H1 (cell line): ENCODE results near the gene TFPI2. TPM values are rescaled to one million over a fixed set of nuclear protein-coding genes. Genes with fewer than 3 reads are reported as not detected.

Experiments used
- BACH1 ChIP-seq: IDR thresholded peaks from 2 replicates; pipeline ENCODE4 v1.6.1; 2012; ENCODE audit warnings: low read length, improper control_type of control experiment
- CBX8 ChIP-seq: fragments of 300-800, 300-1000 bp; sonication (generic); IDR thresholded peaks from 2 replicates; pipeline ENCODE4 v1.7.1; 2016; ENCODE audit warnings: low read depth, low read length, borderline replicate concordance
- CREB1 ChIP-seq: IDR thresholded peaks from 2 replicates; pipeline ENCODE4 v1.6.1; 2012; ENCODE audit warnings: inconsistent platforms
- EP300 ChIP-seq, 2 experiments: IDR thresholded peaks; 1 replicate in 1 of 2; 2 replicates in 1 of 2; pipeline ENCODE4 v1.6.1; 2011 to 2012; ENCODE audit warnings: low read depth in 2 of 2, low read length in 2 of 2, mild to moderate bottlenecking in 2 of 2, borderline replicate concordance in 1 of 2, inconsistent platforms in 1 of 2, moderate library complexity in 1 of 2
- HDAC2 ChIP-seq, 2 experiments: fragments of 300-600 bp in 1 of 2; sonication (generic) in 1 of 2; IDR thresholded peaks; 2 replicates each; pipeline ENCODE4 v1.6.1; 2011 to 2012; ENCODE audit warnings: low read depth in 2 of 2, low read length in 2 of 2, mild to moderate bottlenecking in 2 of 2, moderate library complexity in 2 of 2, borderline replicate concordance in 1 of 2, inconsistent platforms in 1 of 2
- RBBP5 ChIP-seq: IDR thresholded peaks from 2 replicates; pipeline ENCODE4 v1.7.1; 2012; ENCODE audit warnings: low read depth, mild to moderate bottlenecking, inconsistent platforms, low read length, moderate library complexity, borderline replicate concordance
- RFX5 ChIP-seq: IDR thresholded peaks from 2 replicates; pipeline ENCODE4 v1.6.1; 2011; ENCODE audit warnings: low read depth, low read length, improper control_type of control experiment, borderline replicate concordance
- SIRT6 ChIP-seq: IDR thresholded peaks from one replicate; pipeline ENCODE4 v1.7.1; 2012; ENCODE audit warnings: low read length, inconsistent platforms
- SIX5 ChIP-seq: IDR thresholded peaks from 2 replicates; pipeline ENCODE4 v1.6.1; 2011; ENCODE audit warnings: mild to moderate bottlenecking, low read depth, low read length
- TCF12 ChIP-seq: IDR thresholded peaks from 2 replicates; pipeline ENCODE4 v1.6.1; 2011; ENCODE audit warnings: low read depth, mild to moderate bottlenecking, low read length
- polyA plus RNA-seq, 7 experiments: library from polyadenylated mRNA; depleted of rRNA in 3 of 7; stranded (reverse) in 5 of 7; unstranded in 2 of 7; fragments of >200 nt in 5 of 7; fragments of 200-250 nt in 2 of 7; gene quantifications; 1 replicate in 5 of 7; 2 replicates in 1 of 7; 4 replicates in 1 of 7; pipeline versions ENCODE4 v1.2.1 to v1.2.3, GENCODE V29; 2011 to 2013; ENCODE audit warnings: missing spikeins in 2 of 7, mixed read lengths in 2 of 7
- total RNA-seq: library from RNA; stranded (reverse); fragmentation: NEBNext Ultra II Directional; extraction: Animal tissue kit (Norgen Biotek cat#: 25700); gene quantifications from 2 replicates; pipeline ENCODE4 v1.2.1, GENCODE V29; 2021
- TF ChIP-seq, protein P1 (sequence below): fragments of 300-600 bp; sonication (generic); IDR thresholded peaks from 2 replicates; pipeline ENCODE4 v1.7.1; 2012; ENCODE audit warnings: low read length, moderate library complexity, mild to moderate bottlenecking, inconsistent platforms; ENCODE audit not compliant: insufficient replicate concordance

Gene TFPI2
- total and polyA plus RNA-seq, 2 of the 8 experiments (the other 6 are each of a cell fraction or from before 2014, with no cell fraction given) = 6.8 to 8.9 TPM

- no peak for TF ChIP-seq RFX5
- no peak for TF ChIP-seq CREB1
- TF ChIP-seq CBX8 = no peak
- no peak for TF ChIP-seq RBBP5
- TF ChIP-seq SIX5 = no peak
- no peak for TF ChIP-seq EP300 (IDR thresholded peaks at IDR 0.05; ENCODE audit: borderline replicate concordance in 1 of 2, low read depth in 2 of 2, low read length in 2 of 2)
- TF ChIP-seq, protein P1, sequence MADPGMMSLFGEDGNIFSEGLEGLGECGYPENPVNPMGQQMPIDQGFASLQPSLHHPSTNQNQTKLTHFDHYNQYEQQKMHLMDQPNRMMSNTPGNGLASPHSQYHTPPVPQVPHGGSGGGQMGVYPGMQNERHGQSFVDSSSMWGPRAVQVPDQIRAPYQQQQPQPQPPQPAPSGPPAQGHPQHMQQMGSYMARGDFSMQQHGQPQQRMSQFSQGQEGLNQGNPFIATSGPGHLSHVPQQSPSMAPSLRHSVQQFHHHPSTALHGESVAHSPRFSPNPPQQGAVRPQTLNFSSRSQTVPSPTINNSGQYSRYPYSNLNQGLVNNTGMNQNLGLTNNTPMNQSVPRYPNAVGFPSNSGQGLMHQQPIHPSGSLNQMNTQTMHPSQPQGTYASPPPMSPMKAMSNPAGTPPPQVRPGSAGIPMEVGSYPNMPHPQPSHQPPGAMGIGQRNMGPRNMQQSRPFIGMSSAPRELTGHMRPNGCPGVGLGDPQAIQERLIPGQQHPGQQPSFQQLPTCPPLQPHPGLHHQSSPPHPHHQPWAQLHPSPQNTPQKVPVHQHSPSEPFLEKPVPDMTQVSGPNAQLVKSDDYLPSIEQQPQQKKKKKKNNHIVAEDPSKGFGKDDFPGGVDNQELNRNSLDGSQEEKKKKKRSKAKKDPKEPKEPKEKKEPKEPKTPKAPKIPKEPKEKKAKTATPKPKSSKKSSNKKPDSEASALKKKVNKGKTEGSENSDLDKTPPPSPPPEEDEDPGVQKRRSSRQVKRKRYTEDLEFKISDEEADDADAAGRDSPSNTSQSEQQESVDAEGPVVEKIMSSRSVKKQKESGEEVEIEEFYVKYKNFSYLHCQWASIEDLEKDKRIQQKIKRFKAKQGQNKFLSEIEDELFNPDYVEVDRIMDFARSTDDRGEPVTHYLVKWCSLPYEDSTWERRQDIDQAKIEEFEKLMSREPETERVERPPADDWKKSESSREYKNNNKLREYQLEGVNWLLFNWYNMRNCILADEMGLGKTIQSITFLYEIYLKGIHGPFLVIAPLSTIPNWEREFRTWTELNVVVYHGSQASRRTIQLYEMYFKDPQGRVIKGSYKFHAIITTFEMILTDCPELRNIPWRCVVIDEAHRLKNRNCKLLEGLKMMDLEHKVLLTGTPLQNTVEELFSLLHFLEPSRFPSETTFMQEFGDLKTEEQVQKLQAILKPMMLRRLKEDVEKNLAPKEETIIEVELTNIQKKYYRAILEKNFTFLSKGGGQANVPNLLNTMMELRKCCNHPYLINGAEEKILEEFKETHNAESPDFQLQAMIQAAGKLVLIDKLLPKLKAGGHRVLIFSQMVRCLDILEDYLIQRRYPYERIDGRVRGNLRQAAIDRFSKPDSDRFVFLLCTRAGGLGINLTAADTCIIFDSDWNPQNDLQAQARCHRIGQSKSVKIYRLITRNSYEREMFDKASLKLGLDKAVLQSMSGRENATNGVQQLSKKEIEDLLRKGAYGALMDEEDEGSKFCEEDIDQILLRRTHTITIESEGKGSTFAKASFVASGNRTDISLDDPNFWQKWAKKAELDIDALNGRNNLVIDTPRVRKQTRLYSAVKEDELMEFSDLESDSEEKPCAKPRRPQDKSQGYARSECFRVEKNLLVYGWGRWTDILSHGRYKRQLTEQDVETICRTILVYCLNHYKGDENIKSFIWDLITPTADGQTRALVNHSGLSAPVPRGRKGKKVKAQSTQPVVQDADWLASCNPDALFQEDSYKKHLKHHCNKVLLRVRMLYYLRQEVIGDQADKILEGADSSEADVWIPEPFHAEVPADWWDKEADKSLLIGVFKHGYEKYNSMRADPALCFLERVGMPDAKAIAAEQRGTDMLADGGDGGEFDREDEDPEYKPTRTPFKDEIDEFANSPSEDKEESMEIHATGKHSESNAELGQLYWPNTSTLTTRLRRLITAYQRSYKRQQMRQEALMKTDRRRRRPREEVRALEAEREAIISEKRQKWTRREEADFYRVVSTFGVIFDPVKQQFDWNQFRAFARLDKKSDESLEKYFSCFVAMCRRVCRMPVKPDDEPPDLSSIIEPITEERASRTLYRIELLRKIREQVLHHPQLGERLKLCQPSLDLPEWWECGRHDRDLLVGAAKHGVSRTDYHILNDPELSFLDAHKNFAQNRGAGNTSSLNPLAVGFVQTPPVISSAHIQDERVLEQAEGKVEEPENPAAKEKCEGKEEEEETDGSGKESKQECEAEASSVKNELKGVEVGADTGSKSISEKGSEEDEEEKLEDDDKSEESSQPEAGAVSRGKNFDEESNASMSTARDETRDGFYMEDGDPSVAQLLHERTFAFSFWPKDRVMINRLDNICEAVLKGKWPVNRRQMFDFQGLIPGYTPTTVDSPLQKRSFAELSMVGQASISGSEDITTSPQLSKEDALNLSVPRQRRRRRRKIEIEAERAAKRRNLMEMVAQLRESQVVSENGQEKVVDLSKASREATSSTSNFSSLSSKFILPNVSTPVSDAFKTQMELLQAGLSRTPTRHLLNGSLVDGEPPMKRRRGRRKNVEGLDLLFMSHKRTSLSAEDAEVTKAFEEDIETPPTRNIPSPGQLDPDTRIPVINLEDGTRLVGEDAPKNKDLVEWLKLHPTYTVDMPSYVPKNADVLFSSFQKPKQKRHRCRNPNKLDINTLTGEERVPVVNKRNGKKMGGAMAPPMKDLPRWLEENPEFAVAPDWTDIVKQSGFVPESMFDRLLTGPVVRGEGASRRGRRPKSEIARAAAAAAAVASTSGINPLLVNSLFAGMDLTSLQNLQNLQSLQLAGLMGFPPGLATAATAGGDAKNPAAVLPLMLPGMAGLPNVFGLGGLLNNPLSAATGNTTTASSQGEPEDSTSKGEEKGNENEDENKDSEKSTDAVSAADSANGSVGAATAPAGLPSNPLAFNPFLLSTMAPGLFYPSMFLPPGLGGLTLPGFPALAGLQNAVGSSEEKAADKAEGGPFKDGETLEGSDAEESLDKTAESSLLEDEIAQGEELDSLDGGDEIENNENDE = no peak
- TF ChIP-seq BACH1 = no peak
- no peak for TF ChIP-seq HDAC2 (IDR thresholded peaks at IDR 0.05; ENCODE audit: borderline replicate concordance in 1 of 2, low read depth in 2 of 2, low read length in 2 of 2)
- TF ChIP-seq SIRT6 = no peak
- TF ChIP-seq TCF12 = no peak
Observed at GRCh38 chr7:93894966-93895640, 4.5 kb upstream of the TFPI2 start (continued).
